ENCODE data around the gene RASAL1.

- no peak for TF ChIP-seq CTCF (IDR thresholded peaks at IDR 0.05 in 4 of 5, conservative IDR thresholded peaks at IDR 0.05 in 1 of 5)
- TF ChIP-seq POLR2A (IDR thresholded peaks at IDR 0.05): no peak
Measured at GRCh38 chr12:113133036-113133435, 2.5 kb downstream of the RASAL1 start.
